ENCODE measurements around the gene ICAM4.

DNA sequence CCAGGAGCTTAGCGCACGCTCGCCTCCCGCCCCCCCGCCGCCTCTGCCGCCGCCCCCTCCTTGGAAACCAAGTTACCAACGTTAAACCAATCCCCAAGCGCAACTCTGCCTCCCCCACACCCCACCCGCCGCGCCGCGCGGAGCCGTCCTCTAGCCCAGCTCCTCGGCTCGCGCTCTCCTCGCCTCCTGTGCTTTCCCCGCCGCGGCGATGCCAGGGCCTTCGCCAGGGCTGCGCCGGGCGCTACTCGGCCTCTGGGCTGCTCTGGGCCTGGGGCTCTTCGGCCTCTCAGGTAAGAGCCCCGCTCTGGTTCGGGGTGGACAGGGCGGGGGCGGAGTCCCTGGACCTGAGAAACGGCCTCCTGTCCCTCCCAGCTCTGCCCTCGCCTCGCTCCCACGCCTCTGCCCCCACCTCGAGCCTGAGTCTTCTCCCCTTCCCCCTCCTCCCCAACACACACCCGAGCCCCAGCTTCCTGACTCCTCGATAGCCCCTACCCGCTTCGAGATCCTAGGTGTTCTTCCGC is 3.1 kb downstream of the ICAM4 start, which contains the start of gene ICAM5:
- no peak for TF ChIP-seq POLR2AphosphoS5 (IDR thresholded peaks at IDR 0.05; ENCODE audit: low read depth, low read length)
- TF ChIP-seq RFX5 (IDR thresholded peaks at IDR 0.05; ENCODE audit: borderline replicate concordance, low read depth, low read length), result no peak
- TF ChIP-seq, protein P1, sequence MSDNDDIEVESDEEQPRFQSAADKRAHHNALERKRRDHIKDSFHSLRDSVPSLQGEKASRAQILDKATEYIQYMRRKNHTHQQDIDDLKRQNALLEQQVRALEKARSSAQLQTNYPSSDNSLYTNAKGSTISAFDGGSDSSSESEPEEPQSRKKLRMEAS (IDR thresholded peaks at IDR 0.05), result no peak
- TF ChIP-seq, protein P2, sequence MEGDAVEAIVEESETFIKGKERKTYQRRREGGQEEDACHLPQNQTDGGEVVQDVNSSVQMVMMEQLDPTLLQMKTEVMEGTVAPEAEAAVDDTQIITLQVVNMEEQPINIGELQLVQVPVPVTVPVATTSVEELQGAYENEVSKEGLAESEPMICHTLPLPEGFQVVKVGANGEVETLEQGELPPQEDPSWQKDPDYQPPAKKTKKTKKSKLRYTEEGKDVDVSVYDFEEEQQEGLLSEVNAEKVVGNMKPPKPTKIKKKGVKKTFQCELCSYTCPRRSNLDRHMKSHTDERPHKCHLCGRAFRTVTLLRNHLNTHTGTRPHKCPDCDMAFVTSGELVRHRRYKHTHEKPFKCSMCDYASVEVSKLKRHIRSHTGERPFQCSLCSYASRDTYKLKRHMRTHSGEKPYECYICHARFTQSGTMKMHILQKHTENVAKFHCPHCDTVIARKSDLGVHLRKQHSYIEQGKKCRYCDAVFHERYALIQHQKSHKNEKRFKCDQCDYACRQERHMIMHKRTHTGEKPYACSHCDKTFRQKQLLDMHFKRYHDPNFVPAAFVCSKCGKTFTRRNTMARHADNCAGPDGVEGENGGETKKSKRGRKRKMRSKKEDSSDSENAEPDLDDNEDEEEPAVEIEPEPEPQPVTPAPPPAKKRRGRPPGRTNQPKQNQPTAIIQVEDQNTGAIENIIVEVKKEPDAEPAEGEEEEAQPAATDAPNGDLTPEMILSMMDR (IDR thresholded peaks at IDR 0.05; ENCODE audit: control extremely low read depth in 1 of 3, insufficient read depth in 1 of 3, low read depth in 1 of 3, low read length in 3 of 3), result no peak
- TF ChIP-seq FOSL1 (IDR thresholded peaks at IDR 0.05; ENCODE audit: insufficient read depth, low read depth, low read length), result no peak
- no peak for TF ChIP-seq EZH2 (IDR thresholded peaks at IDR 0.05; ENCODE audit: low read depth, low read length, severe bottlenecking)
- no peak for TF ChIP-seq POLR2A (IDR thresholded peaks at IDR 0.05; ENCODE audit: control extremely low read depth in 1 of 2, low read depth in 2 of 2, low read length in 2 of 2)
- TF ChIP-seq HDAC2 (IDR thresholded peaks at IDR 0.05; ENCODE audit: borderline replicate concordance in 1 of 2, low read depth in 2 of 2, low read length in 2 of 2), result no peak
- TF ChIP-seq MAFK (IDR thresholded peaks at IDR 0.05; ENCODE audit: low read depth, low read length), result no peak
- no peak for TF ChIP-seq SIN3A (conservative IDR thresholded peaks at IDR 0.05 in 1 of 2, IDR thresholded peaks at IDR 0.05 in 1 of 2; ENCODE audit: low read depth in 1 of 2, low read length in 2 of 2)
- no peak for TF ChIP-seq BRCA1 (IDR thresholded peaks at IDR 0.05; ENCODE audit: low read depth, low read length)
- TF ChIP-seq PHF8 (conservative IDR thresholded peaks at IDR 0.05; ENCODE audit: low read depth, low read length), result no peak
- no peak for TF ChIP-seq HDAC6 (IDR thresholded peaks at IDR 0.05; ENCODE audit: low read depth, low read length)
- no peak for TF ChIP-seq JUND (IDR thresholded peaks at IDR 0.05; ENCODE audit: low read length)
